Fibroblast of peridontal ligament (primary cell): ENCODE results near the gene TVP23C.

Source experiments
- DNase-seq: peaks from one replicate; pipeline ENCODE4 v3.0.0-alpha.2; 2010; ENCODE audit errors: extremely low read depth

Gene TVP23C

GRCh38 chr17:15465045-15465701, 98.1 kb downstream of the TVP23C start:
- no peak for DNase-seq

GRCh38 chr17:15464231-15464985, 98.9 kb downstream of the TVP23C start:
- DNase-seq: no peak

- DNase-seq: peak; percentile 94
Measured at GRCh38 chr17:15462976-15463772, 100.1 kb downstream of the TVP23C start.

- no peak for DNase-seq
Measured at GRCh38 chr17:15457723-15458094, 105.6 kb downstream of the TVP23C start.

- DNase-seq: peak; percentile 98
Measured at GRCh38 chr17:15456972-15457722, 106.1 kb downstream of the TVP23C start.

- no peak for DNase-seq
Measured at GRCh38 chr17:15456496-15456895, 106.8 kb downstream of the TVP23C start.

- DNase-seq: no peak
Measured at GRCh38 chr17:15454346-15454745, 108.9 kb downstream of the TVP23C start.

- no peak for DNase-seq
Measured at GRCh38 chr17:15453782-15454181, 109.5 kb downstream of the TVP23C start.

GRCh38 chr17:15453246-15453645, 110.0 kb downstream of the TVP23C start:
- peak; percentile 56 for DNase-seq

GRCh38 chr17:15452746-15453145, 110.5 kb downstream of the TVP23C start:
- DNase-seq: peak; percentile 75
